Activated CD8-positive, alpha-beta memory T cell treated with anti-CD3 and anti-CD28 coated beads, Interleukin-2, amount 50 U/mL, for 24 hours (primary cell): ENCODE results near the gene CCDC28B.

Experiments
- DNase-seq: peaks from one replicate; pipeline ENCODE4 v3.0.0-alpha.2; 2020; ENCODE audit errors: extremely low read depth

The CCDC28B gene

GRCh38 chr1:32221980-32222755 lies 21.8 kb downstream of the CCDC28B start, which contains the start of the genes EIF3I and TMEM234:
Gene EIF3I (plus strand): TSS chr1:32222407. CDS start chr1:32222442, 35 bp downstream.
Gene TMEM234 (minus strand): TSS chr1:32222353. CDS start chr1:32222322, 31 bp downstream.
- peak; percentile 82 for DNase-seq

GRCh38 chr1:32223683-32224082 lies 23.3 kb downstream of the CCDC28B start:
- no peak for DNase-seq

GRCh38 chr1:32224285-32224684 lies 23.9 kb downstream of the CCDC28B start:
- DNase-seq: no peak

GRCh38 chr1:32228771-32229170 lies 28.4 kb downstream of the CCDC28B start:
- DNase-seq: no peak

- no peak for DNase-seq
These were observed 31.5 kb downstream of the CCDC28B start for GRCh38 chr1:32231843-32232432.

- no peak for DNase-seq
These were observed 32.3 kb downstream of the CCDC28B start for GRCh38 chr1:32232558-32233304.

- DNase-seq: no peak
These were observed 34.4 kb downstream of the CCDC28B start for GRCh38 chr1:32234792-32235191.

- no peak for DNase-seq
These were observed 38.9 kb downstream of the CCDC28B start for GRCh38 chr1:32239337-32239736.

- DNase-seq: no peak
These were observed 39.4 kb downstream of the CCDC28B start for GRCh38 chr1:32239790-32240139.

- no peak for DNase-seq
These were observed 40.0 kb downstream of the CCDC28B start for GRCh38 chr1:32240140-32240951.

GRCh38 chr1:32241001-32241763 lies 40.8 kb downstream of the CCDC28B start:
- no peak for DNase-seq

GRCh38 chr1:32242341-32242851 lies 42.0 kb downstream of the CCDC28B start:
- no peak for DNase-seq

- DNase-seq: no peak
These were observed 46.5 kb downstream of the CCDC28B start, which contains the start of gene FAM167B for GRCh38 chr1:32246888-32247273. Gene FAM167B (plus strand): TSS chr1:32247222. CDS start chr1:32247422, 200 bp downstream.

GRCh38 chr1:32247452-32247851 lies 47.1 kb downstream of the CCDC28B start:
- no peak for DNase-seq

- peak; percentile 51 for DNase-seq
These were observed 47.8 kb downstream of the CCDC28B start for GRCh38 chr1:32247983-32248889.

- DNase-seq: peak; percentile 65
These were observed 49.6 kb downstream of the CCDC28B start for GRCh38 chr1:32249831-32250525.

- no peak for DNase-seq
These were observed 50.7 kb downstream of the CCDC28B start, which contains the start of gene LCK for GRCh38 chr1:32250893-32251716. Gene LCK (plus strand): TSS chr1:32251265. CDS start chr1:32274330, 23,065 bp downstream.
